NCI-H524 treated with DMSO at 0.1 percent for 48 hours (cell line): ENCODE data around the gene FXYD2.

Source experiments
- DNase-seq: peaks from one replicate; lab custom pipeline; 2025; lab: John Stamatoyannopoulos, UW

FXYD2 gene

DNA sequence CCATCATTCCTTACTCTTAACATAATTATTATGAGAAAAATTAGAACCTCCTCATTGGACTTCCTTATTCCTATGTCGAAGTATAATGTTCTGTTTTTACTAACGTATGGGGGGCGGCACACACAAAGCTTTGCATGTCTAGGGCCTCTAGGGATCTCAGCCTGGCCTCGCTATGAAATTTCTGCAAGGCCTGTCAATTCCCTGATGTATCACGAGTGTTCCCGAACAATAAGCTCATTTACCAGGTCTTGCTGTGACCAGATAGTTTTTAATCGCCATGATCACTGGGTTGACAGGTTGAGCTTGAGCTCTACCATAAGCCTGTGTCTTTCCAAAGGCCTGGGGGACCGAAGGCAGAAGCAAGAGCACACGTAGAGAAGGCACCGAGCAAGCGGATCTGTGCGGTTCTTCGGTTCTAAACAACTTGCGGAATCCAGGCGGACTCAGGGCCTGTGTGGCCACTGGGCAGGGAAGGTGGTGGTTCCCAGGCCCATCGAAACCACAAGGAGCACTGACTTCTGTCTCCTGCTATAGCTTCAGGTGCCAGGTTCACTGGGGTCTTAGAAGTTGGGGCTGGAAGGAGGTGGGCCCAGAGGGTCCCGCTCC, 10.4 kb upstream of the FXYD2 start:
- no peak for DNase-seq

GRCh38 chr11:117834068-117834810, 9.7 kb upstream of the FXYD2 start:
- no peak for DNase-seq

DNA sequence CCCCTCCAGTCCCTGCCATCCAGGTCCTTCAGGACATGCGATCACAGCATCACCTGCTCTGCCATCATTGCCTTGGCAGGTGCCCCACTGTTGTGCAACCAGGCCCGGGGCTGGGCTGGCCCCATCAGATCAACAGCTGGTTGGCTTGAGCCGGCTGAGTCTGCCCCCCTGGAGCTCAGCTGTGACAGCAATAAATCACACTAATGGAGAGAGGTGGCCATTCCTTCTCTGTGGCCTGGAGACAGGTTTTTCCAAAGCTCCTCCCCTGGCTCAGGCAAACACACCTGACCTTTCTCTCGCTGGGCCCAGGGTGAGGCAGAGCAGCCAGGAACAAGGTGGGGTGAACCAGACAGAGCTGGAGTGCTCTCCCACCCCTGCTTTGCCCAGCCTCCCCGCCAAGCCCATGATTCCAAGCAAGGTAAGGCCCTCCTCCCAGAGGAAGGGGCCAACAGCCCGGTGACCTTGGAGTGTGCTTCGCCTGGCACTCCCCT, 8.9 kb upstream of the FXYD2 start:
- DNase-seq = no peak

- DNase-seq = no peak
Measured at GRCh38 chr11:117832511-117832910, 8.0 kb upstream of the FXYD2 start.

- no peak for DNase-seq
Measured at GRCh38 chr11:117831661-117832415, 7.3 kb upstream of the FXYD2 start.

- no peak for DNase-seq
Measured at GRCh38 chr11:117830674-117831351, 6.3 kb upstream of the FXYD2 start.

DNA sequence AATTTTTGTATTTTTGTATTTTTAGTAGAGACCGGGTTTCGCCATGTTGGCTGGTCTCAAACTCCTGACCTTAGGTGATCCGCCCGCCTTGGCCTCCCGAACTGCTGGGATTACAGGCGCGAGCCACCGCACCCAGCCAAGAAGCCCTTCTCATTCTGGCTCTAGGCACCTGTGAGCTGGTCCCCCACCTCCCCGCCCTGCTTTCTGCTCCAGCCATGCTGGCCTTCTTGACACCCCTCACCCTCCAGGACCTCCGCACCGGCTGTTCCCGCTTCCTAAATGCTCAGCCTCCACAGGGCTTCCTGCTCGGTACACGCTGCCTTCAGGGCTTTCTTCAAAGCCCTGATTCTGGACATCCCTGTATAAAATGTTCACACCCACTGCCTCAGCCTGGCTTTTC, 5.5 kb upstream of the FXYD2 start:
- DNase-seq = no peak

GRCh38 chr11:117829369-117829725, 4.8 kb upstream of the FXYD2 start:
- no peak for DNase-seq

DNA sequence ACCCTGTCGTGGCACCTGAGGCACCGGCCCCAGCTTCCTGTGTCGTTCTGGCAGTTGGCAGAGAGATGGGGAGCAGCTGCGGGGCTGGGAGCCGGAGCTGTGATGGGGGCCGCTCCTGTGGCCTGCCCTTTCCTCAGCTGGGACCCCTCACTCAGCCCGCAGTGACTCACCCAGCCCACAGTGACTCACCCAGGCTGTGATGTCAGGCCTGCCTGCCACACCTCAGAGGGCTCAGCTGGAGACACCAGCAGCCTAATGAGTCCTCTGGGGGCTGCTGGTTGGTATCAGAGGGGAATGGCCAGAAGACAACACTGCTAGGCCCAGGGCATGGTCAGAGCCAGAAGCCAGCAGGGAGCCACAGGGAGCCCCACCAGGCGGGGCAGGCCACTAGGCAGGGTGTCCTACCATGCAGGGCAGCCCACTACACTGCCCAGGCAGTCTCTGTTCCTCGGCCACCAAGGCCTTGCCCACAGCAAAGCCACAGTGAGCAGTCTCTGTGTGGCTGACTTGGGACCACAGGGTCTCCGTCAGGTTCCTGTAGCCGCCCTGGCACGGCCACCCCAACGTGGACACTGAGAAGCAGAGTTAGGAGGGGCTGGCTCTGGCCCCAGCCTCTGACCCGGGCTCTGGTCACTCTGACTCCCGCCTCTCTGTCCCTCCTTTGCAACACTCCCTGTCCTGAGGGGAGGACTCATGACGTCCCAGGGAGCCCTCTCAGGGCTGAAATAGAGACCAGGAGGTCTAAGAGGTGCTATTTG, 4.2 kb upstream of the FXYD2 start:
- no peak for DNase-seq

DNA sequence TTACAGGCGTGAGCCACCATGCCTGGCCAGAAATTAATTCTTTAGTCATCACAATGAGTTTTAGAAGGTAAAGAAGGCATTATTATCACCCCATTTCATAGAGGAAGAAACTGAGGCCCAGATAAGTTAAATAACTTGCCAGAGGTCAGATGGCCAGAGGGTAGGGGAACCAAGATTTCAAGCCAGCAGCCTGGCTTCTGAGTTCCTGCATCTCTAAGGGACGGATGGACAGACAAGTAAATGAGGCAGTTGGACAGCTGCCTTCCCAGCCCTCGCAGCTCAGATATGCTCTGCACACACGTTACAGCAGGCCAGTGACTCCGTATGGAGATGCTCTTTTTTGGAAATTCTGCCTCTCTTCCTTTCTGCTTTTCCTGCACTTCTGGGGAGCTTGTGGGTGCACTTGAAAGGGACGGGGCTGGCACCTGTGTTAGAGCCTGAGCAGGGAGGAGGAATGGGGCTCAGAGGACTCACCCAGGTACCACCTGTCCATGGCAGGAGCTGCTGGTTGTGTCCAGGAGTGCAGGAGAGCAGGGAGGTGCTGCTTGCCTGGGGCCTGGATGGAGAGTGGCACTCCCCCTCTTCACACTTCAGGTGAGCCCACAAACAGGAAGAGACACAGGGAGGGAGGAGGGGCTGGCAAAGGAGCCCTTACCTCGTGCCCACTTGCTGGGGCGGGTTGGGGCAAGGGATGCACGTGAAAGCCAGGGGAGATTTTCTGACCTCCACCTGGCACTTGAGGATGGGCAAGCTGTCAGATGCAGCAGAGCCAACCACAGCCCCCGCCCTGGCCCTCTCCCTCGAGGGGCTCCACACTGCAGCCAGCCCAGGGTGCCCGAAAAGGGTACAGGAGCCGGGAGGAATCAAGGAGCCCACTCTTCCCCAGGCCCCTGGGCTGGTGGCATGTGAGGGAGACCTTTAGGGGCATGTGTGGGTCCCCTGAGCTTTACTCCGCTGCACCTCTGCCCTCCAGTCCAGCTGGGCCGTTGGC, 3.3 kb upstream of the FXYD2 start:
- no peak for DNase-seq

DNA sequence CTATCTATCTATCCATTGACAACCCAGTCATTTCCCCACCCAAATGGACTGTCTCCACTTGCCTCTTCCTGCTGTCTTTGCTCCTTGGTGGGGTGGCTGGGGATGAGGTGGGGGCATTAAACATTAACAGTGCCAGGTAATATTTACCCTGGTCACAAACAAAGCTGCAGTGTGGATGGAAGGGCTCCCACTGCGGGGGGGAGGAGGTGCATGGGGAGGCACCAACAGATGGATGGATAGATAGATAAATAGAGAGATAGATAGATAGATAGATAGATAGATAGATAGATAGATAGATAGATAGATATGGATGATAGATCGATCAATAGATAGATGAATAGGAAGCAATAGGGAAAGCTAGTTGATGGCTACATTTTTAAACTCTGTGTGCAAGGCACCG, 2.3 kb upstream of the FXYD2 start:
- no peak for DNase-seq

DNA sequence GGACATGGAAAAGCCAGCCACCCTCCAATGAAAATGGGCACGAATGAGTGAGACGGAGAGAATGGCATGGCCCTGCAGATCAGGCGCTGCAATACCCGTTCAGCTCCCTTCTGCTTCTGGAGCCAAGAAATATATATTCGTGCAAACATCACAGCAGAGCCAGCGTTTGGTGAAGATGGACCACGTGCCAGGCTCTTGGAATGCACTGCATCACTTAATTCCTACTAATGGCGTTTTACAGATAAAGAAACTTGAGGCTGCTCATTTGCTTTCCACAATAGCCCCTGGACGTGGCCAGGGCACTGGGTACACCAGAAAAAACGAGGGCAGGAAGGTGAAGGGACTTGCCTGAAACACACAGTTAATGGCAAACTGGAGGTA, 1.6 kb upstream of the FXYD2 start:
- no peak for DNase-seq

GRCh38 chr11:117825538-117826189, 1.1 kb upstream of the FXYD2 start:
- DNase-seq = no peak

GRCh38 chr11:117823946-117824420, 561 bp downstream of the FXYD2 start:
- peak; percentile 29 for DNase-seq

DNA sequence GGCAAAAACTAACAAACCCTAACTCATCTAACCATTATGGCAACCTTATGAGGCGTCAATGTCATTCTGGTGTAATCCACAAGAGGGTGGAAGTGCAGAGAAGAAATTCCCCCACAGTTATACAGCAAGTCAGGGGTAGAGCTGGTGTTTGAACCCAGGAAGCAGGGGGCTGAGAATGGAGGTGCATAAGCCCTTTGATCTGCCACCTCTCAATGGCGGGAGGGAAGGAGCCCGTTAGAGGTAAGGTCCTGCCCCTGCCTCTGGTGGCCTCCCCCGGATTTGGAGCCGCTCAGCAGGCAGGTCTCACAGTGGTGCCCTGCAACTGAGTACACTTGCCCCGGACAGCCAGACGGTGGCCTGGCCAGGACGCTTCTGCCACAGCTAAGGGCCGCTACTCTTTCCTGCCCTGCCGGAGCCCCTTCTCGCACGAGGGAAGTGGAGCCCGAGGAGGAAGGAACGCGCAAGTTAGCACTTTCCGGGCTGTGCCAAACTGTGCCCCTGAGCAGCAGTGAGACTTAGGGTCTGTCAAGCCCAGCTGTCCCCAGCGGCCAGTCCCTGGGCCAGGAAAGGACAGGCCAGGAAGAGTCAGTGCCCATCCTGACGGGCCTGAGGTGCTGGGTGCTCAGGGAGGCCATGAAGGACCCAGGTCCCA, 1.1 kb downstream of the FXYD2 start:
- no peak for DNase-seq

DNA sequence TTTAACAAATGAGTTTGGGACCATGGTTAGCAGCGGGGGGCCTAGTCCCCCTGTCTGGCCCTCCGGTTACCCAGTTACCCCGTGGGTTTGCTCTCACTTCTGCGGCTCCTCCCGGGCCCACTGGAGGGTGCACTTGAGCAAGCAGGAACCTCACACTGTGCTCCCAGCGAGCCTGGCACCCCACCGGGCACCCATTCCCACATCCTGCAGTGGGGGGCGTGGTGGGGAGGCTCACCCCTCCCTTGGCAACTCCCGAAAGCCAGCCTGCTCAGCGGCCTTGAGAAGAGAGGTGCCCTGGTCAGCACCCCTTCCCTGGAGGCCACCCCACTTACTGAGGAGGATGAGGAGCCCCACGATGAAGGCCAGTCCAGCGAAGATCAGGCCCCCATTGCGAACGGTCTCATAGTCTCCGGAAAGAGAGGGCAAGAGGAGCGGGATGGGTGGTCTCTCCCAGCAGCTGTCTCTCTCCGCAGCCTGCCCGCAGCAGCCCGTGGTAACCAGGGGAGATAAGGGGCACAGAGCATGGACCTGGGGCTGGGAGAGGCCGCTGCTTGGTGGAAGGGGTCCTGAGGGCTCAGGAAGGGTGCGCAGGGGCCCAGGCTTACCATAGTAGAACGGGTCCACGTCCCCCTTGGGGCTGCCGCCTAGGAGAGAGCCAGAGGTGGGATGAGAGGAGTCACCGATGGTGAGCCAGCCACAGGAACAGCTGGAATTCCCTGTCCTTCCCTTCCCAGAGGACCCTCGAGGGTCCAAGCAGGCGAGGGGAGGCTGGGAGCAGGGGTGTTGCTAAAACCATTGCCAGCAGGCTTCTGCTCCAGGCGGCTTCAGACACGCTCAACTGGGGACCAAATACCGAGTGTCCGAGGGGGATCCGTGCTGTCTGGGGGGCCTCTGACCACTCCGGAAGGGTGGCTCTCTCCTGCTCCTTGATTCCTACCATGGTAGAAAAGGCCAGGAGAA, 2.2 kb downstream of the FXYD2 start:
- no peak for DNase-seq

GRCh38 chr11:117821431-117821830, 3.1 kb downstream of the FXYD2 start:
- DNase-seq = no peak

DNA sequence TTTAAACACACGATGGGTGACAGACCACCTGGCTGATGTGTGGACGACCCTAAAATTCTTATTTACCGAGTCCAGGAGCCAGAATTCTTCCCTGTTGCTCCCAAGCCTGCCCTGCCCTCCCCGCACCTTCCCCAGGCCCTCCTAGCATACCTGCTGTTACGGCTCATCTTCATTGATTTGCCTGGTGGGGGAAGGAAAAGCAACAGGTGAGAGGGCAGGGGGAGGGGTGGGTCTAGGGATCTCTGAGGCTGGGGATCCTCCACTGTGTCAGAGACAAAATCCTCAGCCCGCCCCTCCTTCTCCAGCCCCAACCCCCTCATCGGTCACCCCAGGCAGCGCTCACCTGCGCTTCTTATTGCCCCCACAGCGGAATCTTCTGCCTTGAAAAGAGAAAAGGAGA, 4.0 kb downstream of the FXYD2 start:
- no peak for DNase-seq
